DMS 273 (cell line): Measurements from ENCODE around the gene CCDC68.

ENCODE experiments used
- DNase-seq: peaks from one replicate; lab custom pipeline; 2025; ENCODE audit not compliant: unreplicated experiment; lab: John Stamatoyannopoulos, UW

The CCDC68 gene

GRCh38 chr18:54961868-54962267 is 2.6 kb upstream of the CCDC68 start:
- DNase-seq, result no peak

- DNase-seq, result no peak
These were observed 1.8 kb upstream of the CCDC68 start for GRCh38 chr18:54961016-54961423.

- DNase-seq, result no peak
These were observed 936 bp upstream of the CCDC68 start for GRCh38 chr18:54960197-54960596.

GRCh38 chr18:54957996-54958395 is 1.3 kb downstream of the CCDC68 start:
- no peak for DNase-seq

- no peak for DNase-seq
These were observed 1.9 kb downstream of the CCDC68 start for GRCh38 chr18:54957296-54957832.

GRCh38 chr18:54956506-54956905 is 2.8 kb downstream of the CCDC68 start:
- DNase-seq, result no peak

- no peak for DNase-seq
These were observed 7.2 kb downstream of the CCDC68 start for GRCh38 chr18:54952026-54952425.

GRCh38 chr18:54950221-54950620 is 9.0 kb downstream of the CCDC68 start:
- DNase-seq, result peak; percentile 3

- DNase-seq, result no peak
These were observed 9.7 kb downstream of the CCDC68 start for GRCh38 chr18:54949588-54949987.

- no peak for DNase-seq
These were observed 10.9 kb downstream of the CCDC68 start for GRCh38 chr18:54948350-54948837.

- DNase-seq, result peak; percentile 4
These were observed 12.2 kb downstream of the CCDC68 start for GRCh38 chr18:54947091-54947490.

- no peak for DNase-seq
These were observed 13.1 kb downstream of the CCDC68 start for GRCh38 chr18:54946149-54946581.

GRCh38 chr18:54945576-54946125 is 13.6 kb downstream of the CCDC68 start:
- no peak for DNase-seq

- DNase-seq, result no peak
These were observed 16.7 kb downstream of the CCDC68 start for GRCh38 chr18:54942569-54942968.

- no peak for DNase-seq
These were observed 17.1 kb downstream of the CCDC68 start for GRCh38 chr18:54942144-54942543.

GRCh38 chr18:54939361-54939917 is 19.8 kb downstream of the CCDC68 start:
- DNase-seq, result no peak

- no peak for DNase-seq
These were observed 20.8 kb downstream of the CCDC68 start for GRCh38 chr18:54938506-54938905.

- DNase-seq, result no peak
These were observed 26.8 kb downstream of the CCDC68 start for GRCh38 chr18:54932472-54932871.

GRCh38 chr18:54931152-54931551 is 28.1 kb downstream of the CCDC68 start:
- DNase-seq, result no peak

- DNase-seq, result no peak
These were observed 31.0 kb downstream of the CCDC68 start for GRCh38 chr18:54928236-54928635.

GRCh38 chr18:54926593-54927325 is 32.5 kb downstream of the CCDC68 start:
- DNase-seq, result no peak

- no peak for DNase-seq
These were observed 34.3 kb downstream of the CCDC68 start for GRCh38 chr18:54924948-54925347.
